GM12864 (cell line): Measurements from ENCODE around the gene POLN.

Experiments
- DNase-seq: peaks from one replicate; pipeline ENCODE4 v3.0.0-alpha.2; 2011; ENCODE audit warnings: low read depth
- H3K4me3 ChIP-seq: 2 replicates; pipeline ENCODE4 v1.5.1; 2011; ENCODE audit warnings: mild to moderate bottlenecking, low read depth, low read length, control low read depth
- CTCF ChIP-seq: IDR thresholded peaks from 2 replicates; pipeline ENCODE4 v1.5.1; 2011; ENCODE audit warnings: low read depth, mild to moderate bottlenecking, moderate library complexity, low read length, control low read depth, inconsistent platforms; ENCODE audit errors: missing control alignments

Gene POLN

GRCh38 chr4:2071912-2072867, 169.7 kb downstream of the POLN start:
- TF ChIP-seq CTCF = no peak
- H3K4me3 ChIP-seq = no peak overlapping the region
- DNase-seq = no peak

GRCh38 chr4:2071252-2071911, 170.5 kb downstream of the POLN start:
- DNase-seq = no peak
- no peak overlapping the region for H3K4me3 ChIP-seq
- TF ChIP-seq CTCF = no peak

GRCh38 chr4:2070421-2071251, 171.3 kb downstream of the POLN start:
- no peak for TF ChIP-seq CTCF
- no peak for DNase-seq
- no peak overlapping the region for H3K4me3 ChIP-seq

GRCh38 chr4:2069986-2070385, 171.9 kb downstream of the POLN start:
- DNase-seq = no peak
- no peak overlapping the region for H3K4me3 ChIP-seq
- no peak for TF ChIP-seq CTCF

- no peak for TF ChIP-seq CTCF
- DNase-seq = no peak
- no peak overlapping the region for H3K4me3 ChIP-seq
These were observed 172.6 kb downstream of the POLN start for GRCh38 chr4:2069161-2069971.

- TF ChIP-seq CTCF = no peak
- H3K4me3 ChIP-seq = no peak overlapping the region
- no peak for DNase-seq
These were observed 173.4 kb downstream of the POLN start for GRCh38 chr4:2068566-2068965.
